Neural progenitor cell (in vitro differentiated cells): ENCODE data around the gene LARGE1.

Source experiments
- CTCF ChIP-seq: fragments of 200-600 bp; sonication (generic); IDR thresholded peaks from 2 replicates; pipeline ENCODE4 v1.5.1; 2017; ENCODE audit warnings: antibody characterized with exemption, mild to moderate bottlenecking
- EZH2 ChIP-seq: fragments of 200-600 bp; sonication (generic); IDR thresholded peaks from 2 replicates; pipeline ENCODE4 v1.6.1; 2017; ENCODE audit warnings: antibody characterized with exemption, mild to moderate bottlenecking, moderate library complexity
- EZH2phosphoT487 ChIP-seq: fragments of 200-600 bp; sonication (generic); IDR thresholded peaks from 2 replicates; pipeline ENCODE4 v1.6.1; 2017; ENCODE audit warnings: antibody characterized with exemption

- TF ChIP-seq CTCF (no peak), EZH2 (no peak), EZH2phosphoT487 (no peak)
These were observed 350.7 kb downstream of the LARGE1 start for GRCh38 chr22:33569559-33569958.
